Liver (tissue), 9 donors: Measurements from ENCODE around the gene LMF1. TPM values are rescaled to one million over a fixed set of nuclear protein-coding genes. Genes with fewer than 3 reads are reported as not detected.

Source experiments
- DNase-seq: peaks from one replicate; pipeline ENCODE4 v3.0.0-alpha.2; 2017; ENCODE audit warnings: low spot score
- H3K27ac ChIP-seq, 2 donors: one replicate each; pipeline ENCODE4 v1.7.0; 2013; ENCODE audit warnings: inconsistent platforms in 2 of 2, low read length in 2 of 2, control low read depth in 1 of 2, low read depth in 1 of 2, mild to moderate bottlenecking in 1 of 2
- H3K27me3 ChIP-seq, 4 donors: one replicate each; pipeline versions ENCODE4 v1.6.1 to v1.7.0; 2013; ENCODE audit warnings: low read length in 3 of 4, inconsistent platforms in 1 of 4, mild to moderate bottlenecking in 1 of 4, moderate library complexity in 1 of 4; ENCODE audit not compliant: control insufficient read depth in 4 of 4, insufficient read depth in 4 of 4
- H3K36me3 ChIP-seq, 4 donors: one replicate each; pipeline versions ENCODE4 v1.6.1 to v1.7.0; 2013; ENCODE audit warnings: low read length in 3 of 4, mild to moderate bottlenecking in 3 of 4, low read depth in 1 of 4, moderate library complexity in 1 of 4; ENCODE audit not compliant: control insufficient read depth in 4 of 4, insufficient read depth in 3 of 4
- H3K4me1 ChIP-seq, 4 donors: one replicate each; pipeline versions ENCODE4 v1.6.1 to v1.7.0; 2013; ENCODE audit warnings: low read length in 3 of 4, mild to moderate bottlenecking in 3 of 4, moderate library complexity in 1 of 4; ENCODE audit not compliant: control insufficient read depth in 4 of 4, insufficient read depth in 4 of 4
- H3K4me3 ChIP-seq, 3 donors: one replicate each; pipeline versions ENCODE4 v1.6.1 to v1.7.0; 2013; ENCODE audit warnings: low read length in 3 of 3, control low read depth in 1 of 3, low read depth in 1 of 3, mild to moderate bottlenecking in 1 of 3
- H3K9ac ChIP-seq, 2 donors: one replicate each; pipeline ENCODE4 v1.7.0; 2013; ENCODE audit warnings: low read length in 2 of 2, mild to moderate bottlenecking in 2 of 2, moderate library complexity in 2 of 2, control low read depth in 1 of 2, low read depth in 1 of 2
- H3K9me3 ChIP-seq, 4 donors: one replicate each; pipeline versions ENCODE4 v1.6.1 to v1.7.0; 2013; ENCODE audit warnings: low read length in 3 of 4; ENCODE audit not compliant: control insufficient read depth in 4 of 4
- EGR1 ChIP-seq, 2 donors: IDR thresholded peaks; 2 replicates each; pipeline ENCODE4 v1.6.1; 2016 to 2018; ENCODE audit warnings: antibody characterized with exemption in 2 of 2, low read depth in 2 of 2
- FOXA1 ChIP-seq: IDR thresholded peaks from 2 replicates; pipeline ENCODE4 v1.6.1; 2016; ENCODE audit warnings: antibody characterized with exemption
- FOXA2 ChIP-seq: IDR thresholded peaks from 2 replicates; pipeline ENCODE4 v1.6.1; 2016; ENCODE audit warnings: antibody characterized with exemption
- GABPA ChIP-seq, 2 donors: IDR thresholded peaks in 1 of 2; conservative IDR thresholded peaks in 1 of 2; 2 replicates each; pipeline ENCODE4 v1.6.1; 2016; ENCODE audit warnings: antibody characterized with exemption in 2 of 2, mild to moderate bottlenecking in 1 of 2, moderate library complexity in 1 of 2
- HNF4A ChIP-seq, 2 donors: conservative IDR thresholded peaks; 2 replicates each; pipeline ENCODE4 v1.6.1; 2016; ENCODE audit warnings: antibody characterized with exemption in 2 of 2, mild to moderate bottlenecking in 2 of 2
- HNF4G ChIP-seq: IDR thresholded peaks from 2 replicates; pipeline ENCODE4 v1.6.1; 2016; ENCODE audit warnings: antibody characterized with exemption
- JUND ChIP-seq, 2 donors: IDR thresholded peaks; 2 replicates each; pipeline ENCODE4 v1.6.1; 2016; ENCODE audit warnings: antibody characterized with exemption in 2 of 2
- MAX ChIP-seq: IDR thresholded peaks from 2 replicates; pipeline ENCODE4 v1.6.1; 2016; ENCODE audit warnings: antibody characterized with exemption
- NR2F2 ChIP-seq: IDR thresholded peaks from 2 replicates; pipeline ENCODE4 v1.6.1; 2016; ENCODE audit warnings: antibody characterized with exemption
- RAD21 ChIP-seq, 2 donors: IDR thresholded peaks; 2 replicates each; pipeline ENCODE4 v1.6.1; 2016; ENCODE audit warnings: antibody characterized with exemption in 2 of 2, mild to moderate bottlenecking in 2 of 2
- RXRA ChIP-seq, 2 donors: IDR thresholded peaks; 2 replicates each; pipeline ENCODE4 v1.6.1; 2017 to 2018; ENCODE audit warnings: antibody characterized with exemption in 2 of 2, mild to moderate bottlenecking in 1 of 2
- SP1 ChIP-seq: IDR thresholded peaks from 2 replicates; pipeline ENCODE4 v1.6.1; 2018; ENCODE audit warnings: antibody characterized with exemption, mild to moderate bottlenecking
- TAF1 ChIP-seq: conservative IDR thresholded peaks from 2 replicates; pipeline ENCODE4 v1.6.1; 2016; ENCODE audit warnings: antibody characterized with exemption, mild to moderate bottlenecking
- YY1 ChIP-seq: IDR thresholded peaks from 2 replicates; pipeline ENCODE4 v1.6.1; 2016; ENCODE audit warnings: antibody characterized with exemption, mild to moderate bottlenecking
- WGBS: extraction: QIAGEN DNeasy Blood & Tissue Kit; methylation state at CpG from one replicate; pipeline ENCODE4 v1.1.7; 2013; 5-methylcytosine and 5-hydroxymethylcytosine counted together
- polyA plus RNA-seq, 2 donors: library from polyadenylated mRNA; stranded (reverse) in 1 of 2; unstranded in 1 of 2; fragments of 200-250 nt in 1 of 2; fragments of >200 nt in 1 of 2; fragmentation: Nextera tagmentation in 1 of 2; extraction: Ambion mirVana in 1 of 2; gene quantifications; one replicate each; pipeline versions ENCODE4 v1.2.1 to v1.2.3, GENCODE V29; 2013 to 2015
- total RNA-seq, 2 donors: library from RNA; depleted of rRNA; stranded (reverse); fragments of >200 nt; gene quantifications; one replicate each; pipeline ENCODE4 v1.2.3, GENCODE V29; 2014
- TF ChIP-seq, protein P1 (sequence below): IDR thresholded peaks from 2 replicates; pipeline ENCODE4 v1.6.1; 2016; ENCODE audit warnings: antibody characterized with exemption
- TF ChIP-seq, protein P2 (sequence below): fragments of 150-350 bp; IDR thresholded peaks from 2 replicates; pipeline ENCODE4 v1.5.1; 2017; ENCODE audit warnings: improper control_type of control experiment, low read depth, low read length; ENCODE audit not compliant: missing input control
- TF ChIP-seq, protein P3 (sequence below): IDR thresholded peaks from 2 replicates; pipeline ENCODE4 v1.6.1; 2016; ENCODE audit warnings: antibody characterized with exemption, mild to moderate bottlenecking
- donor health status: healthy.
- donor health status: healthy.
- donor health status: healthy.
- donor health status: healthy.
- donor health status: healthy.

The LMF1 gene
- total and polyA plus RNA-seq, 4 donors = 8.8 to 24.3 (median 12.6) TPM

DNA sequence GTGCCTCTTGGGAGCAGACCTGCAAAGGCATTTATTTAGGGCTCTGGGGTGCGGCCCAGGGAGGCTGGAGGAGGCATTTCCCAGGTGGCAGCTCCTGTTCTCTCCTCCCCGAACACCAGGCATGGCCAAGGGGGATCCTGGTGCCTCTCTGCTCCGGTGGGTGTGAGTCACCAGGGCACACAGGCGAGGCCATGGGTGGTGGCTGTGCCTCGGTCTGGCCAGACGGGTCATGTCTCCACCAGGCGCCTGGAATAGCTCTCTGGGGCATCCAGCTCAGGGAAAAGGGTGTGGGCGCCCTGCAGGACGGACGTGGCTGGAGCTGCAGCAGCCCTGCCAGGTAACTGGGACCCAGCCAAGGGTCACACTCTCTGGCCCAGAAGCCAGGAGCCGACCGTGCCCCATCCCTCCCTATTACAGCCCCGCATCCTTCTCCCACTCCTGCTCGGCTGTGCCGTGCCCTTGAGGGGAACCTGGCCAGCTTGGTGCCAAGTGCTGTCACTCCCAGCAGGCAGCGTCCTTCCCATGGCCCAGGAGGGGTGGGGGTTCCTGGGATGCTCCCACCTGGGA, 36.6 kb upstream of the LMF1 start:
- H3K4me1 ChIP-seq = no peaks in the 10 kb centered on the region
- TF ChIP-seq NR2F2 (no peak), EGR1 (IDR thresholded peaks at IDR 0.05; ENCODE audit: low read depth in 2 of 2) (no peak), TAF1 (no peak), FOXA1 (no peak), GABPA (IDR thresholded peaks at IDR 0.05 in 1 of 2, conservative IDR thresholded peaks at IDR 0.05 in 1 of 2) (no peak), SP1 (no peak), JUND (IDR thresholded peaks at IDR 0.05) (no peak)
- H3K9ac ChIP-seq = no peak overlapping the region
- H3K27ac ChIP-seq = no peak overlapping the region
- no peak overlapping the region for H3K4me3 ChIP-seq
- no peaks in the 10 kb centered on the region for H3K36me3 ChIP-seq
- DNase-seq = no peak
- no peaks in the 10 kb centered on the region for H3K9me3 ChIP-seq
- H3K27me3 ChIP-seq = no peaks in the 10 kb centered on the region
- 69% methylated on average over 16 of the region's 16 CpGs for WGBS

GRCh38 chr16:1006781-1007180, 36.0 kb upstream of the LMF1 start:
- TF ChIP-seq NR2F2 (no peak), TAF1 (no peak), HNF4A (conservative IDR thresholded peaks at IDR 0.05) (no peak), FOXA1 (no peak), SP1 (no peak), EGR1 (IDR thresholded peaks at IDR 0.05; ENCODE audit: low read depth in 2 of 2) (no peak), JUND (IDR thresholded peaks at IDR 0.05) (no peak), MAX (no peak), GABPA (IDR thresholded peaks at IDR 0.05 in 1 of 2, conservative IDR thresholded peaks at IDR 0.05 in 1 of 2) (no peak), HNF4G (no peak), RAD21 (IDR thresholded peaks at IDR 0.05) (no peak)
- TF ChIP-seq, protein P1, sequence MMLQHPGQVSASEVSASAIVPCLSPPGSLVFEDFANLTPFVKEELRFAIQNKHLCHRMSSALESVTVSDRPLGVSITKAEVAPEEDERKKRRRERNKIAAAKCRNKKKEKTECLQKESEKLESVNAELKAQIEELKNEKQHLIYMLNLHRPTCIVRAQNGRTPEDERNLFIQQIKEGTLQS = no peak
- TF ChIP-seq, protein P2, sequence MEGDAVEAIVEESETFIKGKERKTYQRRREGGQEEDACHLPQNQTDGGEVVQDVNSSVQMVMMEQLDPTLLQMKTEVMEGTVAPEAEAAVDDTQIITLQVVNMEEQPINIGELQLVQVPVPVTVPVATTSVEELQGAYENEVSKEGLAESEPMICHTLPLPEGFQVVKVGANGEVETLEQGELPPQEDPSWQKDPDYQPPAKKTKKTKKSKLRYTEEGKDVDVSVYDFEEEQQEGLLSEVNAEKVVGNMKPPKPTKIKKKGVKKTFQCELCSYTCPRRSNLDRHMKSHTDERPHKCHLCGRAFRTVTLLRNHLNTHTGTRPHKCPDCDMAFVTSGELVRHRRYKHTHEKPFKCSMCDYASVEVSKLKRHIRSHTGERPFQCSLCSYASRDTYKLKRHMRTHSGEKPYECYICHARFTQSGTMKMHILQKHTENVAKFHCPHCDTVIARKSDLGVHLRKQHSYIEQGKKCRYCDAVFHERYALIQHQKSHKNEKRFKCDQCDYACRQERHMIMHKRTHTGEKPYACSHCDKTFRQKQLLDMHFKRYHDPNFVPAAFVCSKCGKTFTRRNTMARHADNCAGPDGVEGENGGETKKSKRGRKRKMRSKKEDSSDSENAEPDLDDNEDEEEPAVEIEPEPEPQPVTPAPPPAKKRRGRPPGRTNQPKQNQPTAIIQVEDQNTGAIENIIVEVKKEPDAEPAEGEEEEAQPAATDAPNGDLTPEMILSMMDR = no peak
- Histone ChIP-seq H3K36me3 (no peaks in the 10 kb centered on the region), H3K4me1 (no peaks in the 10 kb centered on the region), H3K4me3 (no peak overlapping the region), H3K27ac (no peak overlapping the region), H3K27me3 (no peaks in the 10 kb centered on the region), H3K9ac (no peak overlapping the region), H3K9me3 (no peaks in the 10 kb centered on the region)
- no peak for DNase-seq
- 87% methylated on average over 25 of the region's 25 CpGs for WGBS

DNA sequence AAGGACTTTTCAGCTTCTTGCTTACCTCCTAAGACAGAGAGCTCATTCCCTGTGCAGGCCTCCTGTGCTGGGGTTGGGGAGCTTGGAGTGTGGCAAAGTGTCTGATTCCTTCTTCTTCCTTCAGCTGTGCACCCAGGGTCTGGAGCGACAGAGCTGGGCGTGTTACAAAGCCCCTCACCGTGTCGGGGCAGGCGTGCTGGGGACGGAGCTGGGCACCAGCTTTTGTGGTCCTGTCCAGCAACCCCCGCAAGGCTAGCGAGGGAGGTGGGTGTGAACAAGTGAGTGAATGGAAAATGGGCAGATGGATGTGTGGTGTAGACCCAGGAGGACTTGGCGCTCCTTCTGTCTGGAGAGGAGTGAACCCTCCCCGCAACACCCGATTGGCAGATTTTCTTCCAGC, 34.5 kb upstream of the LMF1 start:
- Histone ChIP-seq H3K9ac (no peak overlapping the region), H3K4me3 (no peak overlapping the region), H3K27ac (no peak overlapping the region), H3K27me3 (peaks cover 0 to 2% (median 0%) of the 10 kb centered on the region in 4 donors), H3K36me3 (no peaks in the 10 kb centered on the region), H3K4me1 (no peaks in the 10 kb centered on the region), H3K9me3 (no peaks in the 10 kb centered on the region)
- 87% methylated on average over 11 of the region's 11 CpGs for WGBS
- no peak for DNase-seq
- TF ChIP-seq, protein P3, sequence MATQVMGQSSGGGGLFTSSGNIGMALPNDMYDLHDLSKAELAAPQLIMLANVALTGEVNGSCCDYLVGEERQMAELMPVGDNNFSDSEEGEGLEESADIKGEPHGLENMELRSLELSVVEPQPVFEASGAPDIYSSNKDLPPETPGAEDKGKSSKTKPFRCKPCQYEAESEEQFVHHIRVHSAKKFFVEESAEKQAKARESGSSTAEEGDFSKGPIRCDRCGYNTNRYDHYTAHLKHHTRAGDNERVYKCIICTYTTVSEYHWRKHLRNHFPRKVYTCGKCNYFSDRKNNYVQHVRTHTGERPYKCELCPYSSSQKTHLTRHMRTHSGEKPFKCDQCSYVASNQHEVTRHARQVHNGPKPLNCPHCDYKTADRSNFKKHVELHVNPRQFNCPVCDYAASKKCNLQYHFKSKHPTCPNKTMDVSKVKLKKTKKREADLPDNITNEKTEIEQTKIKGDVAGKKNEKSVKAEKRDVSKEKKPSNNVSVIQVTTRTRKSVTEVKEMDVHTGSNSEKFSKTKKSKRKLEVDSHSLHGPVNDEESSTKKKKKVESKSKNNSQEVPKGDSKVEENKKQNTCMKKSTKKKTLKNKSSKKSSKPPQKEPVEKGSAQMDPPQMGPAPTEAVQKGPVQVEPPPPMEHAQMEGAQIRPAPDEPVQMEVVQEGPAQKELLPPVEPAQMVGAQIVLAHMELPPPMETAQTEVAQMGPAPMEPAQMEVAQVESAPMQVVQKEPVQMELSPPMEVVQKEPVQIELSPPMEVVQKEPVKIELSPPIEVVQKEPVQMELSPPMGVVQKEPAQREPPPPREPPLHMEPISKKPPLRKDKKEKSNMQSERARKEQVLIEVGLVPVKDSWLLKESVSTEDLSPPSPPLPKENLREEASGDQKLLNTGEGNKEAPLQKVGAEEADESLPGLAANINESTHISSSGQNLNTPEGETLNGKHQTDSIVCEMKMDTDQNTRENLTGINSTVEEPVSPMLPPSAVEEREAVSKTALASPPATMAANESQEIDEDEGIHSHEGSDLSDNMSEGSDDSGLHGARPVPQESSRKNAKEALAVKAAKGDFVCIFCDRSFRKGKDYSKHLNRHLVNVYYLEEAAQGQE = no peak
- TF ChIP-seq EGR1 (IDR thresholded peaks at IDR 0.05; ENCODE audit: low read depth in 2 of 2) = no peak
- no peak for TF ChIP-seq FOXA2
- no peak for TF ChIP-seq NR2F2
- TF ChIP-seq TAF1 = no peak
- no peak for TF ChIP-seq YY1
- TF ChIP-seq, protein P2 = no peak
- TF ChIP-seq MAX = no peak
- TF ChIP-seq, protein P1 = no peak
- TF ChIP-seq GABPA (IDR thresholded peaks at IDR 0.05 in 1 of 2, conservative IDR thresholded peaks at IDR 0.05 in 1 of 2) = no peak
- no peak for TF ChIP-seq JUND (IDR thresholded peaks at IDR 0.05)
- no peak for TF ChIP-seq RXRA (IDR thresholded peaks at IDR 0.05)
- TF ChIP-seq FOXA1 = no peak
- no peak for TF ChIP-seq RAD21 (IDR thresholded peaks at IDR 0.05)
- TF ChIP-seq SP1 = no peak
- no peak for TF ChIP-seq HNF4G
